K562 (cell line): ENCODE measurements around the gene TSEN54. TPM values are rescaled to one million over a fixed set of nuclear protein-coding genes. Genes with fewer than 3 reads are reported as not detected.

Experiments
- ATAC-seq: fragments of 200-7000 bp; cut with Tn5 transposase; 3 replicates; pipeline ENCODE4 v1.9.1; 2020; ENCODE audit warnings: moderate library complexity
- BruUV-seq: library from RNA; stranded (reverse); fragments of 400-500 nt; replicated peaks from 2 replicates; lab custom pipeline; 2021; lab: Mats Ljungman, UMichigan
- CTCF ChIA-PET: fragments of 300-600 bp; formaldehyde crosslinking; extraction: SDS; loops from one replicate; lab custom pipeline; 2021; ENCODE audit warnings: low intra/inter-chr PET ratio; lab: Yijun Ruan, JAX
- POLR2A ChIA-PET: fragments of 300-600, 350-650 bp; sonication (Branson Sonifier 250); formaldehyde crosslinking; extraction: SDS; loops from one replicate; lab custom pipeline; 2021; ENCODE audit warnings: antibody characterized with exemption, inconsistent platforms; lab: Yijun Ruan, JAX
- DNase-seq, 4 experiments: peaks; one replicate each; pipeline versions ENCODE4 v3.0.0 to v3.0.0-alpha.2; 2011 to 2018; ENCODE audit warnings: low spot score in 3 of 4, mixed read lengths in 3 of 4; ENCODE audit errors: extremely low read depth in 1 of 4
- FAIRE-seq: peaks from 2 replicates; lab custom pipeline; 2011; peaks lifted over from hg19 to GRCh38; lab: Jason Lieb, UNC
- H2AFZ ChIP-seq: 2 replicates; pipeline ENCODE4 v1.6.0; 2011; ENCODE audit warnings: low read depth, low read length, control low read depth, inconsistent platforms
- H3K27ac ChIP-seq: fragments of 200-600 bp; 3 replicates; pipeline ENCODE4 v1.8.0; 2011; ENCODE audit warnings: low read depth, mild to moderate bottlenecking, control low read depth, inconsistent platforms, low read length, moderate library complexity, mixed read lengths; ENCODE audit errors: extremely low read depth
- H3K27me3 ChIP-seq, 2 experiments: fragments of 300-600 bp in 1 of 2; 2 replicates in 1 of 2; 3 replicates in 1 of 2; pipeline versions ENCODE4 v1.6.0 to v1.8.0; 2011; ENCODE audit warnings: inconsistent platforms in 2 of 2, low read length in 2 of 2, mild to moderate bottlenecking in 1 of 2, mixed read lengths in 1 of 2, moderate library complexity in 1 of 2; ENCODE audit not compliant: control insufficient read depth in 2 of 2, insufficient read depth in 2 of 2
- H3K36me3 ChIP-seq: fragments of 300-600 bp; 3 replicates; pipeline ENCODE4 v1.8.0; 2011; ENCODE audit warnings: mild to moderate bottlenecking, low read length, inconsistent platforms; ENCODE audit not compliant: control insufficient read depth, insufficient read depth
- H3K4me1 ChIP-seq, 2 experiments: fragments of 200-600 bp in 1 of 2; replicated peaks in 1 of 2; 2 replicates in 1 of 2; 3 replicates in 1 of 2; pipeline versions ENCODE4 v1.5.1 to v1.8.0; 2011; ENCODE audit warnings: inconsistent platforms in 2 of 2, low read length in 2 of 2, mild to moderate bottlenecking in 1 of 2, mixed read lengths in 1 of 2, moderate library complexity in 1 of 2; ENCODE audit not compliant: control insufficient read depth in 2 of 2, insufficient read depth in 2 of 2
- H3K4me2 ChIP-seq: 2 replicates; pipeline ENCODE4 v1.6.1; 2011; ENCODE audit warnings: low read length, control low read depth, inconsistent platforms, mixed read lengths; ENCODE audit not compliant: insufficient read depth
- H3K4me3 ChIP-seq: fragments of 200-600 bp; sonication (generic), shearing (Covaris generic); 2 replicates; pipeline ENCODE4 v1.5.1; 2016; ENCODE audit warnings: control low read depth, inconsistent platforms
- H3K79me2 ChIP-seq: fragments of 200-600 bp; 3 replicates; pipeline ENCODE4 v1.8.0; 2011; ENCODE audit warnings: low read length, inconsistent platforms; ENCODE audit not compliant: control insufficient read depth, insufficient read depth
- H3K9ac ChIP-seq, 2 experiments: 2 replicates each; pipeline versions ENCODE4 v1.6.0 to v1.6.1; 2011; ENCODE audit warnings: low read depth in 2 of 2, low read length in 2 of 2, control low read depth in 1 of 2, inconsistent platforms in 1 of 2, mild to moderate bottlenecking in 1 of 2, mixed read lengths in 1 of 2; ENCODE audit not compliant: insufficient read depth in 1 of 2
- H3K9me1 ChIP-seq: one replicate; pipeline ENCODE4 v1.6.0; 2011; ENCODE audit warnings: inconsistent platforms, mild to moderate bottlenecking, low read length, moderate library complexity; ENCODE audit not compliant: control insufficient read depth, insufficient read depth
- H3K9me3 ChIP-seq: replicated peaks from 2 replicates; pipeline ENCODE4 v1.5.1; 2011; ENCODE audit warnings: low read depth, low read length, inconsistent platforms; ENCODE audit not compliant: control insufficient read depth, insufficient read depth
- H4K20me1 ChIP-seq: replicated peaks from 2 replicates; pipeline ENCODE4 v1.6.1; 2011; ENCODE audit warnings: low read length, inconsistent platforms, mixed read lengths; ENCODE audit not compliant: control insufficient read depth, insufficient read depth
- ARID1B ChIP-seq: fragments of 450-650 bp; IDR thresholded peaks from 2 replicates; pipeline ENCODE4 v1.6.1; 2016; ENCODE audit warnings: antibody characterized with exemption, mild to moderate bottlenecking, inconsistent platforms
- CCAR2 ChIP-seq: fragments of 200-400 bp; formaldehyde crosslinking; IDR thresholded peaks from 2 replicates; pipeline ENCODE4 v1.6.1; 2017; ENCODE audit warnings: mild to moderate bottlenecking, low read depth, low read length
- E2F3 ChIP-seq: fragments of 250-450 bp; sonication (Bioruptor Pico); IDR thresholded peaks from 2 replicates; pipeline ENCODE4 v1.4.0; 2020; ENCODE audit warnings: mild to moderate bottlenecking
- E2F4 ChIP-seq: sonication (generic); formaldehyde crosslinking; IDR thresholded peaks from 2 replicates; pipeline ENCODE4 v1.8.0; 2022; ENCODE audit warnings: mild to moderate bottlenecking, low read depth, missing genetic modification reagents
- ELF1 ChIP-seq: fragments of 200-800 bp; sonication (Bioruptor generic); IDR thresholded peaks from 2 replicates; pipeline ENCODE4 v1.6.1; 2016; ENCODE audit warnings: missing genetic modification characterization, missing compliant biosample characterization
- GATA2 ChIP-seq: sonication (generic); formaldehyde crosslinking; IDR thresholded peaks from 2 replicates; pipeline ENCODE4 v1.4.0; 2020; ENCODE audit warnings: mild to moderate bottlenecking, missing genetic modification reagents
- GATAD2B ChIP-seq: fragments of 450-650 bp; IDR thresholded peaks from 2 replicates; pipeline ENCODE4 v1.6.1; 2017; ENCODE audit warnings: mild to moderate bottlenecking, borderline replicate concordance
- KAT7 ChIP-seq: sonication (generic); formaldehyde crosslinking; IDR thresholded peaks from 2 replicates; pipeline ENCODE4 v1.8.0; 2022; ENCODE audit warnings: missing genetic modification reagents, mild to moderate bottlenecking, borderline replicate concordance
- KLF10 ChIP-seq: fragments of 250-450 bp; sonication (Bioruptor Pico); IDR thresholded peaks from 2 replicates; pipeline ENCODE4 v1.6.1; 2021; ENCODE audit warnings: matching md5 sums
- NFE2 ChIP-seq: IDR thresholded peaks from 2 replicates; pipeline ENCODE4 v1.6.1; 2014; ENCODE audit warnings: antibody characterized with exemption, low read depth
- NR2C2 ChIP-seq, 2 experiments: fragments of 200-800 bp in 1 of 2; sonication (Bioruptor generic) in 1 of 2; sonication (generic) in 1 of 2; formaldehyde crosslinking in 1 of 2; IDR thresholded peaks; 2 replicates each; pipeline versions ENCODE4 v1.6.1 to v1.8.0; 2016 to 2022; ENCODE audit warnings: mild to moderate bottlenecking in 1 of 2, missing compliant biosample characterization in 1 of 2, missing genetic modification characterization in 1 of 2, missing genetic modification reagents in 1 of 2
- POLR3G ChIP-seq: IDR thresholded peaks from 2 replicates; pipeline ENCODE4 v1.6.1; 2011; ENCODE audit not compliant: insufficient read length, insufficient replicate concordance; ENCODE audit errors: extremely low read depth
- PTTG1 ChIP-seq: fragments of 450-650 bp; IDR thresholded peaks from 2 replicates; pipeline ENCODE4 v1.6.1; 2016; ENCODE audit warnings: low read depth, mild to moderate bottlenecking, missing genetic modification characterization, missing compliant biosample characterization
- RBM22 ChIP-seq: fragments of 200-400 bp; formaldehyde crosslinking; IDR thresholded peaks from 2 replicates; pipeline ENCODE4 v1.6.1; 2018; ENCODE audit warnings: low read length, low read depth; ENCODE audit not compliant: poor library complexity, severe bottlenecking
- SMARCA5 ChIP-seq: fragments of 450-650 bp; IDR thresholded peaks from 2 replicates; pipeline ENCODE4 v1.6.1; 2016
- SOX6 ChIP-seq: fragments of 450-650 bp; IDR thresholded peaks from 2 replicates; pipeline ENCODE4 v1.6.1; 2014; ENCODE audit warnings: mild to moderate bottlenecking
- SP2 ChIP-seq: IDR thresholded peaks from 2 replicates; pipeline ENCODE4 v1.6.1; 2011; ENCODE audit warnings: mild to moderate bottlenecking, low read depth, low read length, moderate library complexity; ENCODE audit not compliant: poor library complexity, severe bottlenecking; ENCODE audit errors: extremely low read depth
- SPI1 ChIP-seq: IDR thresholded peaks from 2 replicates; pipeline ENCODE4 v1.6.1; 2011; ENCODE audit warnings: low read depth, low read length, control low read depth, borderline replicate concordance
- TCF7L2 ChIP-seq: fragments of 150-350 bp; IDR thresholded peaks from 2 replicates; pipeline ENCODE4 v1.6.1; 2016; ENCODE audit warnings: low read depth, mild to moderate bottlenecking, low read length, moderate library complexity
- ZFX ChIP-seq: sonication (generic); formaldehyde crosslinking; IDR thresholded peaks from 2 replicates; pipeline ENCODE4 v1.8.0; 2022; ENCODE audit warnings: mild to moderate bottlenecking, missing genetic modification reagents, moderate library complexity
- ZNF121 ChIP-seq: sonication (generic); formaldehyde crosslinking; conservative IDR thresholded peaks from 2 replicates; pipeline ENCODE4 v1.8.0; 2022; ENCODE audit warnings: missing genetic modification reagents
- ZNF184 ChIP-seq: sonication (generic); formaldehyde crosslinking; IDR thresholded peaks from 2 replicates; pipeline ENCODE4 v1.5.0; 2020; ENCODE audit warnings: missing genetic modification reagents
- ZNF77 ChIP-seq: fragments of 250-450 bp; sonication (Bioruptor Pico); IDR thresholded peaks from 2 replicates; pipeline ENCODE4 v1.5.0; 2020
- WGBS: fragments of 100-300 bp; shearing (Covaris generic); methylation state at CpG from one replicate; pipeline ENCODE4 v1.1.6; 2016; ENCODE audit warnings: low coverage, mixed read lengths; ENCODE audit not compliant: insufficient coverage; ENCODE audit errors: missing lambda C conversion rate; 5-methylcytosine and 5-hydroxymethylcytosine counted together
- in situ Hi-C: fragments of 300-500 bp; cut with MboI; formaldehyde crosslinking; loops from 4 replicates; pipeline ENCODE4 v1.15.0; 2018; ENCODE audit warnings: inconsistent platforms, mixed read lengths
- intact Hi-C: fragments of 100-400 bp; cut with micrococcal nuclease; formaldehyde crosslinking; loops from 2 replicates; pipeline ENCODE4 v1.14.2; 2022
- polyA plus RNA-seq, 8 experiments: library from polyadenylated mRNA; depleted of rRNA in 4 of 8; stranded (reverse) in 5 of 8; unstranded in 3 of 8; fragments of >200 nt; fragmentation: Nextera tagmentation in 2 of 8; fragmentation: Illumina TruSeq in 1 of 8; extraction: Ambion mirVana in 2 of 8; extraction: Trizol in 1 of 8; gene quantifications; 2 replicates each; pipeline versions ENCODE4 v1.2.1 to v1.2.3, GENCODE V29; 2011 to 2014; ENCODE audit warnings: inconsistent platforms in 1 of 8, missing spikeins in 1 of 8
- total RNA-seq, 7 experiments: library from RNA; depleted of rRNA in 6 of 7; stranded (reverse); fragments of >200 nt in 6 of 7; fragmentation: Illumina TruSeq in 2 of 7; extraction: Trizol in 2 of 7; gene quantifications; 2 replicates each; pipeline versions ENCODE4 v1.2.1 to v1.2.3, GENCODE V29; 2011 to 2021; ENCODE audit warnings: low replicate concordance in 1 of 7

The TSEN54 gene
- total and polyA plus RNA-seq, 9 of the 15 experiments (the other 6 are each of a cell fraction or from before 2014, with no cell fraction given): 5.9 to 64.3 (median 48.9) TPM

- ATAC-seq (no peak), DNase-seq (no peak), FAIRE-seq (peak; percentile 26)
- H3K27ac ChIP-seq: no peak overlapping the region
- no peak overlapping the region for H2AFZ ChIP-seq
- no peak overlapping the region for H3K4me2 ChIP-seq
- ChIA-PET POLR2A (interaction anchor here (0.5 to 1.9 kb wide), 5 partner anchors 12 to 249 kb away, joined by 3 to 5 read pairs (median 4); no protein-coding TSS in a partner anchor), CTCF (no interaction called here)
- H4K20me1 ChIP-seq: no peaks in the 10 kb centered on the region
- H3K27me3 ChIP-seq: no peaks in the 10 kb centered on the region
- no peak overlapping the region for H3K4me3 ChIP-seq
- in situ Hi-C loops: no loop called here
- H3K9me1 ChIP-seq: peaks cover 3% of the 10 kb centered on the region
- H3K9ac ChIP-seq: peak overlapping the region in 1 of 2 experiments; percentile 87; a peak in 2 of 4 replicates
- H3K36me3 ChIP-seq: no peaks in the 10 kb centered on the region
- peaks cover 20 to 53% of the 10 kb centered on the region in 2 experiments for H3K4me1 ChIP-seq
- no TSS peak for BruUV-seq
- intact Hi-C loops: no loop called here
- no peaks in the 10 kb centered on the region for H3K9me3 ChIP-seq
- WGBS: 46% methylated on average over 8 of the region's 8 CpGs
- H3K79me2 ChIP-seq: no peaks in the 10 kb centered on the region
- TF ChIP-seq ZNF77 (CRISPR knock-in tag) (no peak), ARID1B (no peak), TCF7L2 (no peak), KLF10 (CRISPR knock-in tag) (no peak), NFE2 (0 out of 2 replicates have a peak, but pooled peaks have one; percentile 35), NR2C2 (CRISPR knock-in tag; IDR thresholded peaks at IDR 0.05) (no peak), NR2C2 (tag; IDR thresholded peaks at IDR 0.05) (0 out of 2 replicates have a peak, but pooled peaks have one; percentile 22), SP2 (no peak), ELF1 (tag) (no peak), SOX6 (no peak), SMARCA5 (no peak), GATAD2B (no peak), RBM22 (no peak), ZNF184 (CRISPR knock-in tag) (no peak), POLR3G (no peak), GATA2 (CRISPR knock-in tag) (peak; percentile 52; the same call in 1 of the 2 replicates), ZFX (CRISPR knock-in tag) (peak; percentile 29; the same call in 1 of the 2 replicates), PTTG1 (tag) (no peak), E2F4 (no peak), CCAR2 (no peak), SPI1 (peak; percentile 93), E2F3 (no peak), KAT7 (no peak), ZNF121 (CRISPR knock-in tag) (no peak)
Measured at GRCh38 chr17:75553295-75554110, 37.2 kb downstream of the TSEN54 start.
